HEK293 (cell line): ENCODE results near the gene SLC16A7.

Experiments
- CTCF ChIA-PET: fragments of 350-600 bp; formaldehyde crosslinking; extraction: SDS; loops from one replicate; lab custom pipeline; 2021; ENCODE audit warnings: antibody characterized with exemption; lab: Yijun Ruan, JAX
- POLR2A ChIA-PET: fragments of 300-600 bp; formaldehyde crosslinking; extraction: SDS; loops from one replicate; lab custom pipeline; 2020; ENCODE audit warnings: antibody characterized with exemption, inconsistent platforms; lab: Yijun Ruan, JAX
- H3K27ac ChIP-seq: fragments of 200-500 bp; sonication (Bioruptor generic); 2 replicates; pipeline ENCODE4 v1.5.1; 2014; ENCODE audit warnings: low read depth, low read length, control low read depth, inconsistent platforms; ENCODE audit errors: extremely low read depth
- H3K36me3 ChIP-seq, 2 experiments: fragments of 200-500 bp in 1 of 2; sonication (Bioruptor generic) in 1 of 2; 1 replicate in 1 of 2; 2 replicates in 1 of 2; pipeline ENCODE4 v1.5.1; 2014 to 2017; ENCODE audit warnings: inconsistent platforms in 2 of 2, low read length in 2 of 2; ENCODE audit not compliant: control insufficient read depth in 2 of 2, insufficient read depth in 1 of 2
- H3K4me1 ChIP-seq: fragments of 200-500 bp; sonication (Bioruptor generic); 2 replicates; pipeline ENCODE4 v1.5.1; 2014; ENCODE audit warnings: mild to moderate bottlenecking, low read length, inconsistent platforms; ENCODE audit not compliant: control insufficient read depth, insufficient read depth
- H3K4me3 ChIP-seq: 2 replicates; pipeline ENCODE4 v1.5.1; 2011; ENCODE audit warnings: low read depth, mild to moderate bottlenecking, control low read depth, low read length, moderate library complexity
- H3K9me3 ChIP-seq: fragments of 200-500 bp; sonication (Bioruptor generic); 2 replicates; pipeline ENCODE4 v1.5.1; 2014; ENCODE audit warnings: low read depth, low read length, inconsistent platforms; ENCODE audit not compliant: control insufficient read depth, insufficient read depth
- AEBP2 ChIP-seq: fragments of 450-650 bp; formaldehyde crosslinking; IDR thresholded peaks from 2 replicates; pipeline ENCODE4 v1.5.1; 2016; ENCODE audit warnings: missing biosample characterization, missing genetic modification characterization, borderline replicate concordance
- CTCF ChIP-seq: fragments of 450-650 bp; formaldehyde crosslinking; IDR thresholded peaks from 2 replicates; pipeline ENCODE4 v1.5.1; 2016; ENCODE audit warnings: missing biosample characterization, missing genetic modification characterization
- KLF8 ChIP-seq: fragments of 450-650 bp; formaldehyde crosslinking; IDR thresholded peaks from 2 replicates; pipeline ENCODE4 v1.5.1; 2016; ENCODE audit warnings: missing biosample characterization, missing genetic modification characterization
- OVOL3 ChIP-seq: fragments of 450-650 bp; formaldehyde crosslinking; IDR thresholded peaks from 2 replicates; pipeline ENCODE4 v1.5.1; 2016; ENCODE audit warnings: missing biosample characterization, missing genetic modification characterization
- PRDM1 ChIP-seq: fragments of 450-650 bp; formaldehyde crosslinking; IDR thresholded peaks from 2 replicates; pipeline ENCODE4; 2016; ENCODE audit warnings: missing biosample characterization, missing genetic modification characterization
- SALL2 ChIP-seq: fragments of 450-650 bp; formaldehyde crosslinking; IDR thresholded peaks from 2 replicates; pipeline ENCODE4 v1.5.0; 2017; ENCODE audit warnings: missing biosample characterization, mild to moderate bottlenecking, missing genetic modification characterization, borderline replicate concordance
- SCRT1 ChIP-seq: fragments of 450-650 bp; formaldehyde crosslinking; IDR thresholded peaks from 2 replicates; pipeline ENCODE4 v1.5.1; 2016; ENCODE audit warnings: missing biosample characterization, missing genetic modification characterization, borderline replicate concordance
- ZBTB49 ChIP-seq: fragments of 450-650 bp; formaldehyde crosslinking; IDR thresholded peaks from 2 replicates; pipeline ENCODE4 v1.5.1; 2016; ENCODE audit warnings: missing biosample characterization, missing genetic modification characterization, low read depth
- ZNF138 ChIP-seq: fragments of 450-650 bp; formaldehyde crosslinking; IDR thresholded peaks from 2 replicates; pipeline ENCODE4 v1.5.1; 2016; ENCODE audit warnings: missing biosample characterization, missing genetic modification characterization, borderline replicate concordance
- ZNF155 ChIP-seq: fragments of 450-650 bp; formaldehyde crosslinking; IDR thresholded peaks from 2 replicates; pipeline ENCODE4 v1.5.1; 2016; ENCODE audit warnings: missing biosample characterization, missing genetic modification characterization
- ZNF19 ChIP-seq: fragments of 450-650 bp; formaldehyde crosslinking; IDR thresholded peaks from 2 replicates; pipeline ENCODE4; 2016; ENCODE audit warnings: missing biosample characterization, missing genetic modification characterization, low read depth
- ZNF221 ChIP-seq: fragments of 450-650 bp; formaldehyde crosslinking; IDR thresholded peaks from 2 replicates; pipeline ENCODE4 v1.5.1; 2017; ENCODE audit warnings: missing biosample characterization, missing genetic modification characterization, borderline replicate concordance
- ZNF223 ChIP-seq: fragments of 450-650 bp; formaldehyde crosslinking; IDR thresholded peaks from 2 replicates; pipeline ENCODE4 v1.5.1; 2016; ENCODE audit warnings: missing biosample characterization, missing genetic modification characterization
- ZNF23 ChIP-seq: fragments of 450-650 bp; formaldehyde crosslinking; IDR thresholded peaks from 2 replicates; pipeline ENCODE4 v1.5.1; 2016; ENCODE audit warnings: missing biosample characterization, missing genetic modification characterization, borderline replicate concordance
- ZNF248 ChIP-seq: fragments of 450-650 bp; formaldehyde crosslinking; IDR thresholded peaks from 2 replicates; pipeline ENCODE4 v1.5.1; 2017; ENCODE audit warnings: missing biosample characterization, missing genetic modification characterization
- ZNF394 ChIP-seq: fragments of 450-650 bp; formaldehyde crosslinking; IDR thresholded peaks from 2 replicates; pipeline ENCODE4 v1.5.1; 2016; ENCODE audit warnings: missing biosample characterization, missing genetic modification characterization, mild to moderate bottlenecking, moderate library complexity, borderline replicate concordance
- ZNF433 ChIP-seq: fragments of 450-650 bp; formaldehyde crosslinking; IDR thresholded peaks from 2 replicates; pipeline ENCODE4 v1.5.1; 2016; ENCODE audit warnings: missing biosample characterization, missing genetic modification characterization, low read depth
- ZNF501 ChIP-seq: fragments of 450-650 bp; formaldehyde crosslinking; IDR thresholded peaks from 2 replicates; pipeline ENCODE4 v1.5.1; 2016; ENCODE audit warnings: missing biosample characterization, missing genetic modification characterization
- ZNF510 ChIP-seq: fragments of 450-650 bp; formaldehyde crosslinking; IDR thresholded peaks from 2 replicates; pipeline ENCODE4 v1.5.1; 2018; ENCODE audit warnings: mild to moderate bottlenecking, missing genetic modification characterization, missing biosample characterization; ENCODE audit not compliant: insufficient replicate concordance
- ZNF529 ChIP-seq: fragments of 450-650 bp; formaldehyde crosslinking; IDR thresholded peaks from 2 replicates; pipeline ENCODE4 v1.5.1; 2017; ENCODE audit warnings: missing genetic modification characterization, missing biosample characterization; ENCODE audit not compliant: insufficient replicate concordance
- ZNF544 ChIP-seq: fragments of 450-650 bp; formaldehyde crosslinking; IDR thresholded peaks from 2 replicates; pipeline ENCODE4 v1.5.0; 2017; ENCODE audit warnings: missing biosample characterization, missing genetic modification characterization
- ZNF548 ChIP-seq: fragments of 450-650 bp; formaldehyde crosslinking; IDR thresholded peaks from 2 replicates; pipeline ENCODE4 v1.5.1; 2016; ENCODE audit warnings: missing biosample characterization, missing genetic modification characterization
- ZNF645 ChIP-seq: fragments of 450-650 bp; formaldehyde crosslinking; IDR thresholded peaks from 2 replicates; pipeline ENCODE4; 2016; ENCODE audit warnings: missing biosample characterization, missing genetic modification characterization
- ZNF660 ChIP-seq: fragments of 450-650 bp; IDR thresholded peaks from 2 replicates; pipeline ENCODE4 v1.5.1; 2018; ENCODE audit warnings: missing biosample characterization, mild to moderate bottlenecking, missing genetic modification characterization
- ZNF664 ChIP-seq: fragments of 450-650 bp; formaldehyde crosslinking; IDR thresholded peaks from 2 replicates; pipeline ENCODE4 v1.5.1; 2016; ENCODE audit warnings: missing biosample characterization, missing genetic modification characterization
- ZNF670 ChIP-seq: fragments of 450-650 bp; formaldehyde crosslinking; IDR thresholded peaks from 2 replicates; pipeline ENCODE4 v1.5.1; 2016; ENCODE audit warnings: missing biosample characterization, missing genetic modification characterization, low read depth
- ZNF785 ChIP-seq: fragments of 450-650 bp; formaldehyde crosslinking; IDR thresholded peaks from 2 replicates; pipeline ENCODE4 v1.5.1; 2016; ENCODE audit warnings: missing biosample characterization, missing genetic modification characterization

SLC16A7 gene

GRCh38 chr12:59763835-59764234, 168.0 kb downstream of the SLC16A7 start:
- ChIA-PET POLR2A (no interaction called here), CTCF (no interaction called here)
- H3K4me3 ChIP-seq: no peak overlapping the region
- H3K36me3 ChIP-seq: no peaks in the 10 kb centered on the region
- TF ChIP-seq ZNF785 (tag by site-specific recombination) (no peak), ZNF645 (no peak), ZNF510 (no peak), SCRT1 (tag by site-specific recombination) (no peak), AEBP2 (tag by site-specific recombination) (no peak), ZNF248 (no peak), ZNF138 (tag by site-specific recombination) (no peak), KLF8 (tag by site-specific recombination) (no peak), PRDM1 (tag by site-specific recombination) (no peak), ZNF664 (tag by site-specific recombination) (no peak), ZNF433 (no peak), ZNF223 (no peak)
- H3K27ac ChIP-seq: no peak overlapping the region
- H3K9me3 ChIP-seq: no peaks in the 10 kb centered on the region
- H3K4me1 ChIP-seq: no peaks in the 10 kb centered on the region

GRCh38 chr12:59768031-59768430, 172.2 kb downstream of the SLC16A7 start:
- no peak overlapping the region for H3K4me3 ChIP-seq
- POLR2A ChIA-PET: no interaction called here
- TF ChIP-seq ZNF548 (tag by site-specific recombination) (no peak), ZNF155 (tag by site-specific recombination) (no peak), CTCF (tag by site-specific recombination) (no peak), ZNF501 (tag by site-specific recombination) (no peak), SCRT1 (tag by site-specific recombination) (no peak), ZNF394 (tag by site-specific recombination) (no peak), ZNF529 (tag by site-specific recombination) (no peak), ZNF670 (tag by site-specific recombination) (no peak)
- H3K4me1 ChIP-seq: no peaks in the 10 kb centered on the region
- H3K36me3 ChIP-seq: no peaks in the 10 kb centered on the region
- CTCF ChIA-PET: no interaction called here
- H3K9me3 ChIP-seq: no peaks in the 10 kb centered on the region
- H3K27ac ChIP-seq: no peak overlapping the region

- Histone ChIP-seq H3K36me3 (no peaks in the 10 kb centered on the region), H3K27ac (no peak overlapping the region), H3K9me3 (no peaks in the 10 kb centered on the region), H3K4me3 (no peak overlapping the region), H3K4me1 (no peaks in the 10 kb centered on the region)
- ChIA-PET CTCF (interaction anchor here (0.6 kb wide), 1 partner anchor 1560 kb away, joined by 3 read pairs; no protein-coding TSS in a partner anchor), POLR2A (no interaction called here)
- no peak for TF ChIP-seq ZNF138 (tag by site-specific recombination)
- TF ChIP-seq ZNF23: no peak
- no peak for TF ChIP-seq SALL2 (tag by site-specific recombination)
- no peak for TF ChIP-seq ZNF660 (tag by site-specific recombination)
- TF ChIP-seq PRDM1 (tag by site-specific recombination): no peak
- TF ChIP-seq ZNF221 (tag by site-specific recombination): no peak
- no peak for TF ChIP-seq ZNF19 (tag by site-specific recombination)
- TF ChIP-seq ZNF544 (tag by site-specific recombination): no peak
- no peak for TF ChIP-seq ZBTB49 (tag by site-specific recombination)
- TF ChIP-seq OVOL3 (tag by site-specific recombination): no peak
Observed at GRCh38 chr12:59780605-59781135, 184.8 kb downstream of the SLC16A7 start.
